GM18517 (cell line): ENCODE results near the gene PEG3.

ENCODE experiments used
- ATAC-seq: cut with Tn5 transposase; IDR thresholded peaks from one replicate; pipeline ENCODE4 v1.9.1; 2021; ENCODE audit warnings: mild to moderate bottlenecking, moderate library complexity; ENCODE audit not compliant: unreplicated experiment

The PEG3 gene

DNA sequence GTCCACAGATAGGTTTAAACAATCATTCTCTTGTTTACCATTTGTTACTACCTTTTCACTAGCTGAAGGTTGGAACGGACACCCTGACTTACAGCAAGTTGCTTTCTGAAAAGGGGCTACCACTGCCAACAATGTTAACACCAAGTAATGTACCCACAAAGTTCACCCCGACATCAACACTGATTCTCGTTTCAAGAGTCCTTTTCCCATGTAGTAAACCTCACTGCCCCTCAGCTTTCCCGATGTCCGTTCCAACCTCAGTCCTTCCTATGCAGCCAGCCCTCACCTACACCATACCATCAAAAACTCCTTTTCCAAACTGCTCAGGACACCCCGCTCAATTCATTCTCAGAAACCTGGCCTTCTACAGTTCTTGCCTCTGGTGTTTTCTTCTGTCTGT, 29.0 kb downstream of the PEG3 start:
- ATAC-seq = no peak

GRCh38 chr19:56810260-56810659, 30.3 kb downstream of the PEG3 start:
- no peak for ATAC-seq

DNA sequence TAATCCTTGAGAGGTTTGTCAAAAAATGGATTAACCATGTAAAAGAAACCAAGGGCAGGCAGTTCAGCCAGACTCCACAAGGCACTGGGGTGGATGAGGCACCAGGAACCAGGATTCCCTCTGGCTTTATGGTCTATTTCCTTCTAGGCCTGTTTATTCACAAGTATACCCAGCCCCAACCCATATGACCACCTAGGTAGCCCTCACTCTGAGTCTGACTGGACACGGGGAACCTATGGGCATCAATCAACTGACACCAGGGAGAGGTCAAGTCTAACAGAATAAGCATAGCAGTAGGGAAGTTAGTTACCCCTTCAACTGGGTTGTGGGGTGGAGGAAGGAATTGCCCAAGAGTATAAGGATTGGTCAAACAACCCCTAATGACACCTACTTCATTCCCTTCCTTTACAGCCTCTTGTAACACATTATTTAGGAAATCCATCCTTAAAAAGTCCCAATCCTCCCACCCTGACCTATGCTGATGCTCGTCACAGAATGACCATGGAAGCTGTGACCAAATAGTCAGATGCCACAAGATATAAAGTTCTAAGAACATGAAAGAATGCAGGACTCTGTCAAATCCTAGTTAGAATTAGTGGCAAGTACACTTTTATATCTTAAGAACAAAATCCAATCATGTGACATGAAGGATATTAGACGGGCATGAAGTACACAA, 31.7 kb downstream of the PEG3 start:
- ATAC-seq = no peak

- ATAC-seq = no peak
These were observed 33.9 kb downstream of the PEG3 start for GRCh38 chr19:56806639-56807038.
